HG03064 (cell line): ENCODE data around the gene ZNF835.
"Not testable (repeated sequence)": the region's sequence is repeated elsewhere in the genome, so short reads cannot be mapped to it uniquely, and the experiment has no call there.

Experiments used
- ATAC-seq: cut with Tn5 transposase; IDR thresholded peaks from one replicate; pipeline ENCODE4 v1.9.1; 2021; ENCODE audit warnings: low read depth; ENCODE audit not compliant: unreplicated experiment

Gene ZNF835

DNA sequence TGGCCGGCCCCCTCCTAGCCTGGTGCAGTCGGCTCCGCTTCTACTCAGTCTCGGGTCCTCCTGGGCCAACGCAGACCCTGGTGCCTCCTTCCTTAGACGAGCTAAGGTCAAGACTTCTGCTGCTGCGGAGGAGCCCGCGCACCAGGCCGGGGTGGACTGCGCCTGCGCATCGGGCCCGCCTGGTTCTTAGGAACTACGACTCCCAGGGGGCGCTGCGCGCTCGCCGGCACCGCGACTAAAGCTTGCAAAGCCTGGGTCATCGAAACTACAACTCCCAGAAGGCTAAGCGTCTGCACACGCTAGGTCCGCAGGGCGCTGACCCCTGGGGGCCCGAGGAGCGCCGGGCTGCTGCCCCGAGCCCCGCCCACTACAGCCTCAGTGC, at the start of gene ZNF835:
Gene ZNF835, minus strand, starts transcription at position 145 of the 382 bp plus-strand sequence. CDS start 6,559 bp downstream, outside the sequence.
- no peak for ATAC-seq

DNA sequence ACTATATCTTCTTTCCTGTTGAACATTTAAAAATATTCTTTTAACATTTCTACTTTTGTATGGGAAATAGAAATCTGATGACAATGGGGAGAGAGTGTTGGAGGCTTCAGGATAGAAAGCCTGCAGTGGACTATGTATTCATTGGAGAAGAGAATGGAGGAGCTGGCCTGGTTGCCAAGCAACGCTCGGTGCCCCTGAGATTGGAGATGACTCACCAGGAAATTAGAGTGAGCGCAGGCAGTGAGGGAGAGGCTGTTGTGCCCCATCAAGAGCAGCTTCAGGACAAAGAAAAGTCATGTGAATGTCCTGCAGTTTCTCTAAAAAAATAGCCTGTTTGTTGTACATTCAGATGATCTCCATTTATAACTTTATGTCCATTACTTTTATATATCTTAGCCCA, 48.7 kb upstream of the ZNF835 start:
- no peak for ATAC-seq

DNA sequence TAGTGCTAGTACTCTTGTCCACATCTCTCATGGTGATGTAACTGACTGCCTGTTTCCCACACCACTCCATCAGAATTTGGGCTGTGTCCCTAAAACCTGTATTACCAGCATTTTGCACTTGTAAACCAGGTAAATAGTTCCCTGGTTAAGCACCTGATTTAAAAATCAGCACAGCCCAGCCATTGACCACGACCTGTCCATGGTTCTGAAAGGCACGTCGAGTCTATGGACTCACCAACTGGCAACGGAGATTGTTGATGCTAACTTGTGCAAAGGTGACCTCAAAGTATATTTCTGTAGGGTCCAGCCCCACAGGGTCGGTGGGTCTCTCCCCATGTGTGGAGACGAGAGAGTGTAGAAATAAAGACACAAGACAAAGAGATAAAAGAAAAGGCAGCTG, 46.7 kb upstream of the ZNF835 start:
- ATAC-seq, result no peak

DNA sequence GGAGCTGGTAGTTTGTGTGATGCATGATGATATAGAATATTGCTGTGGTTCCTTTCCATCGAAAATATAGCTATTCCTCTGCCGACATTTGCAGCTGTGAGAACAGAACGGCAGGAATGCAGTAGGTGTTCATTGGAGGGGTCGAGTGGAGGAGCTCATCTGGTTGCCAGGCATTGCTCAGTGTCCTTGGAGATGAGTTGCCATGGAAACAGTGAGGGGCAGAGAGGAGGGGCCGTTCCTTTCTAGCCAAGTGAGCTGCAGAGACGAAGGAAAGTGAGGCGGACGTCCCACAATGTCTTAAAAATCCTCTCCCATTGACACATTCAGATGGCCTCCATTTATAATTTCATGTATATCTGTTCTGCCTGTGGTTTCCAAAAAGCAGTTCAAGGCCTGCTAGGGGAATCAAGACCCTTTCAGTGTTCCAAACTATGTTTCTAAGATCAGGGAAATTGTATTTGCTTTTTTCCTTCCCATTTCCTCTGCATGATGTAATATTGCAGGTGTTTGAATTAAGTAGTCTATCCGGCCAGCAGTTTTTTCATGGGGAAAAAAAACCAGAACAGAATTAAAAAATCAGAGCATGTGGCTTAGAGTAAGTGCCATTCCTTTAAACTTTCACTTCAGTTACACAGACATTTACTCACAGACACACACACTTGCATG, 41.2 kb upstream of the ZNF835 start:
- ATAC-seq, result no peak

DNA sequence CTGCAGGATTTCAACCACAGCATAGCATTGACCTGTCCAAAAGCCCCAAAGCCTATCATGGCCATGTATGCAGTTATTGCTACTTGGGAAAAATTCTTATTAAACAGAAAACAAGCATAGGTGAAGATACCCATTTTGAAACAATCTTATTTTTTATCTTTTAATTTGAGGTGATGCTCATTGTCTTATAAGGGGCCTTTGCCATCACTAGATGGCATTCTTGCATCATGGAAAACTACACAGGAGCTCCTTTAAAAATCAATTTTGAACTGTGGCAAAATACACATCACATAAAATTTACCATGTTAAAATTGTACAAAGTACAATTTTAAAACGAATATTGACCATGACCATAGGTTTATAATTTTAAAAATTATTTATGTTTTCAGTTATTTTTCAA, 38.9 kb upstream of the ZNF835 start:
- ATAC-seq, result no peak

DNA sequence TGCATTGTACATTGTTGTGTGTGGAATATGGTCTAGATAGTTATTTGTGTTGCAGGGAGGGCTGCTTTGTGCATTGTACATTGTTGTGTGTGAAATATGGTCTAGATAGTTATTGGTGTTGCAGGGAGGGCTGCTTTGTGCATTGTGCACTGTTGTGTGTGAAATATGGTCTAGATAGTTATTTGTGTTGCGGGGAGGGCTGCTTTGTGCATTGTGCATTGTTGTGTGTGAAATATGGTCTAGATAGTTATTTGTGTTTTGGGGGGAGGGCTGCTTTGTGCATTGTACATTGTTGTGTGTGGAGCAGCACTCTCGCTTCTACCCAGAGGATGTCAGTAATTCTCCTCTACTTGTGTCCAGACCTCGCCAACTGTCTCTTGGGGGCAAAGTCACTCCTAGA, 36.3 kb upstream of the ZNF835 start:
- ATAC-seq, result no peak

DNA sequence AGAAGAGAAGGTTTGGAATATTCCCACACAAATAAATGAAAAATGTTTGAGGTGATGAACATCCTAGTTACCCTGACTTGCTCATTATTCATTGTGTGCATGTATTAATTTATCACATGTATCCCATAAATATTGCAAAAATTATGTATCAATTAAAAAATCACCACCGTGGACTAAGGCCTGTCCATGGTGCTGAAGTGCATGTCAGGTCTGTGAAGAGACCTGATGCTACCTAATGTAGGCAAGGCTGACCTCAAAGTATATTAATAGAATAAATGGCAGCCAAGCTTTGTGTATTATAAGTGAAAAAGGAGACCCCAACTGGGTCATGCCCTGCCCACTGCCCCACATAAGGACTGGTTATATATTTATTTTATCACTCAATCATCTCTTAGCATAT, 34.4 kb upstream of the ZNF835 start:
- no peak for ATAC-seq

DNA sequence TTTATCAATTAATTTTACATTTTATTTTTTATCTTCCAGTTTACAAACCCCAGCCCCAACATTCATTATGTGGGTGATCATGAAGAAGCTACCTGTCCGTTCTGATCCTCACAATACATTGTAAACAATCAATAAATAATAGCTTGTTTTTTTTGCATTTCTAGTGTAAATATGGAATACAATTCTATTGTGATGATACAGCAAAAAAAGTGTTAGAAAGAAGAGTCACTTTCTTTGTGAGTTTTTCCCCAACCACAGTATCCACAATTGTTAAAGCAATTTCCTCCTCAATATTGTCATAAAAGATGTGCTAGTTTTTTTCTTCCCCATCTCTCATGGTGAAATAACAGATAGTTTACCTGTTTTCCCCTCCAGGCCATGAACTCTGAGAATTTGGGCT, 30.3 kb upstream of the ZNF835 start:
- no peak for ATAC-seq

DNA sequence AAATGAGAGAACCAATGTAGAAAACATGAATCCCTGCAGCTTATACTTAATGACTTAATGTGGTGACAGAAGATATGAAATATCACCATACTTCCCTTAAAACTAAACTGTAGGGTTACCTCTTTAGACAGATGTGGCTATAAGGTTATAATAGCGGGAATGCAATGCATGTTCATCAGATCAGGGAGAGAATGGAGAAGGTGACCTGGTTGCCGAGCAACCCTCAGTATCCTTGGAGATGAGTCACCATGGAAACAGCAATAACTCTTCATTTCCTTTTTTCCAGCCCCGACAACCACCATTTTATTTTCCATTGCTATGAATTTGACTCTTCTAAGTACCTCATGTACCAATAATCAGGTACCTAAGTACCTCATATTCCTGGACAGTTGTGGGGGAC, 28.0 kb upstream of the ZNF835 start:
- ATAC-seq, result no peak

DNA sequence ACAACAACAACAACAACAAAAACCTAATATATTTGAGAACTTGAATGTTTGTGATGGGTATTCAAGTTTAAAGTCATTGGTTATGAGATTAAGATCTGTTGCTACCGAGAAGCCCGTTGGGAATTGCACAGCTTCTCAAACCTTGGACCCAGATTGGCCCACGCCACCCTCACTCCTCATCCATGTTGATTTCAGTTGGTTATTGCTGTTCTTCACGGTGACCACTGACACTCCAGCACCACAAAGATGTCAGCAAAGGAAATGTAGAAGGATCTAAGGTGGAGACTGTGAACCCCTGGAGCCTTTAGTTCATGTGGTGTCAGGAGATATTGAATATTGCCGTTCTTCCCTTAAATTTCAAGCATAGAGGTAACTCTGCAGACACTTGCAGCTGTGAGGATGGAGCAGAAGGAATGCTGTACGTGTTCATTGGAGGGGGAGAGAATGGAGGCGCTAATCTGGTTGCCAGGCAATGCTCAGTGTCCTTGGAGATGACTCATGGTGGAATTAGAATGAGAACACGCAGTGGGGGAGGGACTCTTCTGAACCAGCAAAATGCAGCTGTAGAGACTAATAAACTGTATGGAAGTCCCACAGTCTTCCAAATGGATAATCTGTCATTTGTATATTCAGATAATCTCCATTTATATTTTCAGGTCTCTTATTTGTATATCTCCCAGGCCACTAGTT, 20.8 kb upstream of the ZNF835 start:
- no peak for ATAC-seq

DNA sequence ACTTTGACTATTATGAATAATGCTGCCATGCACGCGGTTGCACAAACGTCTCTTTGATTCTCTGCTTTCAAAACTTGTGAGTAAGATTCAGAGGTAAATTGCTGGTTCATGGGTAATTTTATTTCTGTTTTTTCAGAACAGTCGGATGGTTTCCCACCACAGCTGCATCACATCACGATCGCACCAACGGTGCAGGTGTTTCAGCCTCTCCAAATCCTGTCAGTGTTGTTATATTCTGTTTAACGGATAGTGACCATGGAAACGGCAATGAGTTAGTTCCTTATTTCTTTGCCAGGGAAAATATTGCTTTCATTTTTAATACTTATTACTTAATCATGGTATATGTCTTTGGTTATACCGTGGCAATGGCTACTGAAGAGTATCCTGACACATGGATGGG, 19.1 kb upstream of the ZNF835 start:
- no peak for ATAC-seq

DNA sequence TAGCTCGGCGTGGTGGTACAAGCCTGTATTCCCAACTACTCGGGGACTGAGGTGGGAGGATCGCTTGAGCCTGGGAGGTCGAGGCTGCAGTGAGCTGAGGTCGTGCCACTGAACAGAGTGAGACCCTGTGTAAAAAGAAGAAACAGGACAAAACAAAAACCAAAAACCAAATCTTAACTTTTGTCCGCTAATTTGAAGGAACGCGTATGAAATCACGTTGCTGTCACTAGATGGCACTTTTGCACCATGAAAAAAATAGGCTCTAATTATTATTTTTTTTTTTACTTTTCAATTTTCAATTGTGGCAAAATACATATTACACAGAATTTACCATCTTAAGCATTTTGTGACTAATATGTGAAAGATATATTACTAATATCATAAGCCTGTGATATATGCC, 17.6 kb upstream of the ZNF835 start:
- ATAC-seq, result no peak

DNA sequence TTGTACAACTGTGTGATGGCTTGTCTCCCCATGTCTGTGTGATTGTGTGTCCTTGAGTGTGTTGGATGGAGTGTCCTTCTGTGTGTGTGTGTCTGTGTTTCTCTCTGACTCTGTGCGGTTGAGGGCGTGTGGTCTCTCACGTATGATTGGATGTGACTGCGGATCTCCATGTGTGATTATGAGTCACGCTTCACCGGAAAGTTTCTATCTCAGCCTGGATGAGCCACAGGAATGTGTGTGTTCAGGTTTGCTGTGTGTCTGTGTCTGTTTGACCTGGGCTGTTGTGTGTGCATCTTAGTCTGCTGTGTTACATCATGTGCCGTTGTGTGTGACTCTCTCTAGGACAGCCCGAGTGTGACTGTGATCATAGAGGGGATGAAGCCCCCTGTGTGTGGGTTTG, 15.5 kb upstream of the ZNF835 start:
- no peak for ATAC-seq

DNA sequence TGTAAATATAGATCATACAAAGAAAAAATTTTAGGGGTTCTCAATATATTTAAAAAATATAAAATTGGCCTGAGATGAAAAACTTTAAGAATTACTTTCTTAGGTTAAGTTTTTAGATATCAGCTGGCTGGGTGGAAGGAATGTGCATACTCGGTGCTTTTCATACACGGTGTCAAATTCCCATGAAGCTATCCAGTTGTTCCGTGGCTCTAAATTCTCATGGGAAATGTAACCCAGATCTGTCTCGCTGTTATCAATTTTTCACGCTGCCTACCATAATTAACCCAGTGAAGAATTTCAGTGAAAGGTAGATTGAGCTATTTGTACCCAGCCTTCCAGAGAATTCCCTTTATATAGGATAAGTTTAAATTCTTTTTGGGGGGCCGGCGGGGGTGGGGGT, 11.6 kb upstream of the ZNF835 start:
- no peak for ATAC-seq

DNA sequence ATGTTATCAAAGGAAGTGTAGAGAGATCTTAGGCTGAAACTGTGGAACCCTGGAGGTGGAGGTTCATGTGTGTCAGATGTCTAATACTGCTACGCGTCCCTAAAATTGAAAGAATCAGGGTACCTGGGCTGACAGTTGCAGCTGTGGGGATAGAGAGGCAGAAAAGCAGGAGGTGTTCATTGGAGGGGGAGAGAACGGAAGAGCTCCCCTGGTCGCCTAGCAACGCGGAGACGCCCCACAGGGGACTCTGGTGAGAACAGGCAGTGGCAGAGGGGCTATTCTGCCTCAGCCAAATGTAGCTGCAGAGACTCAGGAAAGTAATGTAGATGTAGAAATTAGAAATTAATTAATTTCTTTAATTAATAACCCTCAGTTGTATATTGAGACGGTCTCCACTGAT, 10.1 kb upstream of the ZNF835 start:
- ATAC-seq, result no peak

DNA sequence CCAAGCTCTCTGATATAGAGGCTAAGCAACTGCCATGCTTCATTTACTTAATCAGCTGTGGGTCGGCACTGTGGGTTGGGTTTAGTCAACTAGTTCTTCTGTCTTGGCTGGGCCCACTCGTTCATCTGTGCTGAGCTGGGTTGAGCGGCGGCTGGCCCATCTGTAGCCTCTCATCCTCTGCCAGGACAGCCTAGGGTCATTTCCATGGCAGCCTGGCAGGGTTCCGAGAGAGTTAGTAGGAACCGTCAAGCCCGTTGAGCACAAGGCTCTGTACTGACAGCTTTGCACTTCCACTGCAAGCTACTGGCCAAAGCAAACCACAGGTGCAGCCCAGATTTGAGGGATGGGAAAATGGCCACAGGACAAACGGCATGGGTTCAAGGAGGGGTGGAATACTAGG, 6.6 kb upstream of the ZNF835 start:
- no peak for ATAC-seq

DNA sequence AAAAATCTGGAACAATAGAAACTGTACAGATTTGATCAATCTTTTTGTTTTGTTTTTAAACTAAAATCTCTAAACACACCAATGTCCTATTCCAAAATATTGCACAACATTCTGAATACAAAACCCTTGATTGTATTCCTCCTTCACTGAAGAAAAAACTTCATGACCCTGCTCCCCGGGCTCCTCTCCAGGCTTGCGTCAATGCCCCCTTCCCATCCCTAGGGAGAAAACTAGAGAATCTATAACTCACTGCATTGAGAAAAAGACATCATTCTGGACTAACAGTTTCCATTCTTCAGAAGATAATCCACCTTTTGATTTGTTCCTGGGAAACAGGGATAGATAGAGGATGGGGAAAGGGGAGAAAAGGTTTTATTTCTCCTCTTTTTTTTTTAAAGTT, 1.1 kb upstream of the ZNF835 start:
- not testable (repeated sequence) for ATAC-seq

DNA sequence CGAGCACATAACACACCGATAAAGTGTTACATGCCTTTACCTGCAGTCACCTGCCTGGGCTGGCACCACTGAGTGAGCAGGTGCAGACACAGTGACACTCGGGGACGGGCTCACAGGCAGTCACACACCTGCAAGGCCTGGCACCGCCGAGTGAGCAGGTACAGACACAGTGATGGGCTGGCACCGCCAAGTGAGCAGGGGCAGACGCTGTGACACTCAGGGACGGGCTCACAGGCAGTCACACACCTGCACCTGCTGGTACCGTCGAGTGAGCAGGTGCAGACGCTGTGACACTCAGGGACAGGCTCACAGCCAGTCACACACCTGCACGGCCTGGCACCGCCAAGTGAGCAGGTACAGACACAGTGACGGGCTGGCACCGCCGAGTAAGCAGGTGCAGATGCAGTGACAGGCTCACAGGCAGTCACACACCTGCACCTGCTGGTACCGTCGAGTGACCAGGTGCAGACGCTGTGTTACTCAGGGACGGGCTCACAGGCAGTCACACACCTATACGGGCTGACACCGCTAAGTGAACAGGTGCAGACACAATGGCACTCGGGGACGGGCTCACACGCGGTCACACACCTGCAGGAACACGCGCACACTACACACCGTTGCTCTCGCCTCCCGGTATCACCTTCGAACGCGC, 470 bp downstream of the ZNF835 start:
- ATAC-seq, result no peak

DNA sequence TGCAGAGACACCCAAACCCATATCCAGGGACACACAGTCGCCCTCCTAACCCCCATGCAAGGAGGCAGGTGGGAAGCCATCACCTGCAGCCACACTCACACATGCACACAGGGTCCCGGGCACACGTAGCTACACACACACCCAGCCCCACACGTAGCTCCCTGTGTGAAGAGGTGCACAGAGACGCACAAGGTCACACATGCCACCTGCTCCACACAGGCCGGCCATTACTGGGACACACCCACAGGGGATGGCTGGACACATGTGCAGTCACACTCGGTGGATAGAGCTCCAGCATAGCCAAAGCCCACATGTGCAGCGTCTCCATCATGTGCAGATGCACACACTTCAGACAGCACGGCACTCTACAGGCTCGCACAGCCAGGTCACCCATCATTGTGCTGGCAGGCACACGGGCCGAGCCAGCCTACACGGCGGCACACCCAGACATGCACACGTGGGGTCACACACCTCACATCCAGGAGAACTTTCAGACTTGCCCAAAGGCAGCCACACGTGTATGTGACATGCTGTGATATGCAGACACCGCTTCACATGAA, 1.1 kb downstream of the ZNF835 start:
- no peak for ATAC-seq

DNA sequence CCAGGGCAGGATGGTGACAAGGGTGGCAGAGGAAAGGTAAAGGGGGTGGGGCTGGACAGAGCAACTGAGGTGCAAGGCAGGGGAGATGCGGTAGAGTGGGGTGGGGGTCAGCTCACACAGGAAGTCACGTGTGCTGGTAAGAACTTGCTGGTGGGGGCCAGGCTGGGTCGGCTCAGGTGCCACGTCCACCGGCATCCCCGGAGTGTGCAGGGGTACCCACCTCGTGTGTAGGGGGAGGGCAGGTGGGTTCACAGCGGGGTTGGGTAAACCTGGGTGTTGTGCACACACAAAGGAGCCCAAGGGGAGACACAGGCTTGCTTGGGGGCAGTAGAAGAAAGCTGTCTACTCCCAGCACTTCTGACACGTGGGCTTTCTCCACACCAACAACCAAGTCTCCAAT, 2.9 kb downstream of the ZNF835 start:
- no peak for ATAC-seq

DNA sequence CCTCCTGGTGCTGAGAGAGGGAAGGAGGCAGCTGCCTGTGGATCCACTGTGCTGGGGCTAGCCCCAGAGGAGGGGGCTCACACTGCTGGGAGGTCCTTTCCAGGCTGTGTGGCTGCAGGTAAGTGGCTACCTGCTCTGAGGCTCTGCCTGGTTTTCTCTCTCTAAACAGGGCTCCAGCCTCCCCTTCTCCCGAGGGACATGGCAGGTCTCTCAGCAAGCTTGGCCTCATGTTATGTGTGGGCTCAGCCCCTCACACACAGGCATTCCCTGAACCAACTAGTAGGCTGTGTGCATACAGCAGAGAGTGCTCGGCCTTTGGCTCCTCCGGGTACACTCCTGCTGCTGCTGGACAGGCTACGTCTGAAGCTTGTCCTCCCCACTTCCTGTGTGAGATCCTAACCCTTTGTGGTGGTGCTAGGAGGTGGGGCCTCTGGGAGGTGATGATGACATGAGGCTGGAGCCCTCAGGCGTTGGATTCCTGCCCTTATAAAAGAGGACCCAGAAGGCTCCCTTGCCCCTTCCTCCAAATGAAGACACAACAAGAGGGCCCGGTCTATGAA, 4.2 kb downstream of the ZNF835 start:
- ATAC-seq, result no peak
